Measurements from ENCODE around the gene ST8SIA3. TPM values are rescaled to one million over a fixed set of nuclear protein-coding genes. Genes with fewer than 3 reads are reported as not detected.

ST8SIA3 gene
- total and polyA plus RNA-seq, 2 experiments from 2014 or later, result not detected

GRCh38 chr18:57331718-57332117, 20.6 kb upstream of the ST8SIA3 start:
- TF ChIP-seq EZH2phosphoT487 (IDR thresholded peaks at IDR 0.05; ENCODE audit: insufficient read depth, low read depth) (no peak), EZH2 (IDR thresholded peaks at IDR 0.05; ENCODE audit: insufficient read depth, poor library complexity, severe bottlenecking) (no peak)
- H3F3A ChIP-seq (ENCODE audit: insufficient read depth), result no peaks in the 10 kb centered on the region
- H4K20me1 ChIP-seq (ENCODE audit: insufficient read depth), result no peaks in the 10 kb centered on the region
- H3K9ac ChIP-seq, result no peak overlapping the region
- no peaks in the 10 kb centered on the region for H3K9me3 ChIP-seq (ENCODE audit: low read depth)
- no peaks in the 10 kb centered on the region for H3K79me2 ChIP-seq (ENCODE audit: insufficient read depth)
- H3K36me3 ChIP-seq (ENCODE audit: low read depth), result no peaks in the 10 kb centered on the region
- no peaks in the 10 kb centered on the region for H3K9me2 ChIP-seq (ENCODE audit: insufficient read depth)
- 59 to 69% methylated on average over 2 of the region's 2 CpGs for WGBS, 2 experiments (ENCODE audit: low coverage in 1 of 2, low lambda C conversion rate in 2 of 2, missing lambda C conversion rate in 2 of 2)
- no peak overlapping the region for H3K4me3 ChIP-seq
- H3K4me1 ChIP-seq (ENCODE audit: insufficient read depth), result no peaks in the 10 kb centered on the region
- no peak overlapping the region for H2AFZ ChIP-seq
- in situ Hi-C loops (cut with MboI), result no loop called here
- H3K27me3 ChIP-seq (replicated peaks; ENCODE audit: insufficient read depth), result 0 out of 2 replicates have a peak, but pooled peaks cover 4% of the 10 kb centered on the region
- no peak overlapping the region for H3K27ac ChIP-seq
- DNase-seq, result no peak
- H3K4me2 ChIP-seq (ENCODE audit: unreplicated experiment), result no peak overlapping the region

- Histone ChIP-seq H2AFZ (no peak overlapping the region), H3K4me3 (no peak overlapping the region), H3K9me3 (ENCODE audit: low read depth) (no peaks in the 10 kb centered on the region), H3K9ac (no peak overlapping the region), H3F3A (ENCODE audit: insufficient read depth) (no peaks in the 10 kb centered on the region), H3K36me3 (ENCODE audit: low read depth) (no peaks in the 10 kb centered on the region), H3K27me3 (replicated peaks; ENCODE audit: insufficient read depth) (0 out of 2 replicates have a peak, but pooled peaks cover 4% of the 10 kb centered on the region), H3K27ac (no peak overlapping the region), H4K20me1 (ENCODE audit: insufficient read depth) (no peaks in the 10 kb centered on the region), H3K4me1 (ENCODE audit: insufficient read depth) (no peaks in the 10 kb centered on the region), H3K9me2 (ENCODE audit: insufficient read depth) (no peaks in the 10 kb centered on the region), H3K79me2 (ENCODE audit: insufficient read depth) (no peaks in the 10 kb centered on the region), H3K4me2 (ENCODE audit: unreplicated experiment) (no peak overlapping the region)
- 8 to 11% methylated on average over 5 of the region's 5 CpGs for WGBS, 2 experiments (ENCODE audit: low coverage in 1 of 2, low lambda C conversion rate in 2 of 2, missing lambda C conversion rate in 2 of 2)
- no peak for DNase-seq
- in situ Hi-C loops (cut with MboI), result no loop called here
- no peak for TF ChIP-seq EZH2phosphoT487 (IDR thresholded peaks at IDR 0.05; ENCODE audit: insufficient read depth, low read depth)
- no peak for TF ChIP-seq EZH2 (IDR thresholded peaks at IDR 0.05; ENCODE audit: insufficient read depth, poor library complexity, severe bottlenecking)
Observed at GRCh38 chr18:57333940-57334339, 18.4 kb upstream of the ST8SIA3 start.

- H3K4me1 ChIP-seq (ENCODE audit: insufficient read depth), result no peaks in the 10 kb centered on the region
- H4K20me1 ChIP-seq (ENCODE audit: insufficient read depth), result no peaks in the 10 kb centered on the region
- no peaks in the 10 kb centered on the region for H3K9me2 ChIP-seq (ENCODE audit: insufficient read depth)
- H3K4me2 ChIP-seq (ENCODE audit: unreplicated experiment), result no peak overlapping the region
- 0 out of 2 replicates have a peak, but pooled peaks cover 4% of the 10 kb centered on the region for H3K27me3 ChIP-seq (replicated peaks; ENCODE audit: insufficient read depth)
- DNase-seq, result no peak
- H3K9ac ChIP-seq, result no peak overlapping the region
- TF ChIP-seq EZH2 (IDR thresholded peaks at IDR 0.05; ENCODE audit: insufficient read depth, poor library complexity, severe bottlenecking), result no peak
- TF ChIP-seq EZH2phosphoT487 (IDR thresholded peaks at IDR 0.05; ENCODE audit: insufficient read depth, low read depth), result no peak
- H3F3A ChIP-seq (ENCODE audit: insufficient read depth), result no peaks in the 10 kb centered on the region
- no peak overlapping the region for H3K27ac ChIP-seq
- in situ Hi-C loops (cut with MboI), result no loop called here
- H3K36me3 ChIP-seq (ENCODE audit: low read depth), result no peaks in the 10 kb centered on the region
- no peak overlapping the region for H3K4me3 ChIP-seq
- H2AFZ ChIP-seq, result no peak overlapping the region
- 30 to 32% methylated on average over 6 of the region's 6 CpGs for WGBS, 2 experiments (ENCODE audit: low coverage in 1 of 2, low lambda C conversion rate in 2 of 2, missing lambda C conversion rate in 2 of 2)
- H3K79me2 ChIP-seq (ENCODE audit: insufficient read depth), result no peaks in the 10 kb centered on the region
- no peaks in the 10 kb centered on the region for H3K9me3 ChIP-seq (ENCODE audit: low read depth)
Observed at GRCh38 chr18:57334383-57334782, 18.0 kb upstream of the ST8SIA3 start.

- Histone ChIP-seq H4K20me1 (ENCODE audit: insufficient read depth) (no peaks in the 10 kb centered on the region), H3K36me3 (ENCODE audit: low read depth) (no peaks in the 10 kb centered on the region), H3K9me2 (ENCODE audit: insufficient read depth) (no peaks in the 10 kb centered on the region), H3K4me2 (ENCODE audit: unreplicated experiment) (no peak overlapping the region), H3K4me3 (no peak overlapping the region), H3K9me3 (ENCODE audit: low read depth) (no peaks in the 10 kb centered on the region), H3K9ac (no peak overlapping the region), H3K27ac (no peak overlapping the region), H3F3A (ENCODE audit: insufficient read depth) (no peaks in the 10 kb centered on the region), H2AFZ (no peak overlapping the region), H3K79me2 (ENCODE audit: insufficient read depth) (no peaks in the 10 kb centered on the region), H3K4me1 (ENCODE audit: insufficient read depth) (no peaks in the 10 kb centered on the region), H3K27me3 (replicated peaks; ENCODE audit: insufficient read depth) (0 out of 2 replicates have a peak, but pooled peaks cover 4% of the 10 kb centered on the region)
- in situ Hi-C loops (cut with MboI), result no loop called here
- no peak for TF ChIP-seq EZH2 (IDR thresholded peaks at IDR 0.05; ENCODE audit: insufficient read depth, poor library complexity, severe bottlenecking)
- no peak for TF ChIP-seq EZH2phosphoT487 (IDR thresholded peaks at IDR 0.05; ENCODE audit: insufficient read depth, low read depth)
- 8% methylated on average over 2 of the region's 2 CpGs for WGBS, 2 experiments (ENCODE audit: low coverage in 1 of 2, low lambda C conversion rate in 2 of 2, missing lambda C conversion rate in 2 of 2)
- no peak for DNase-seq
Observed at GRCh38 chr18:57336343-57336742, 16.0 kb upstream of the ST8SIA3 start.

- TF ChIP-seq EZH2 (IDR thresholded peaks at IDR 0.05; ENCODE audit: insufficient read depth, poor library complexity, severe bottlenecking), result no peak
- TF ChIP-seq EZH2phosphoT487 (IDR thresholded peaks at IDR 0.05; ENCODE audit: insufficient read depth, low read depth), result no peak
- Histone ChIP-seq H2AFZ (no peak overlapping the region), H3K27ac (no peak overlapping the region), H3K4me1 (ENCODE audit: insufficient read depth) (no peaks in the 10 kb centered on the region), H3K79me2 (ENCODE audit: insufficient read depth) (no peaks in the 10 kb centered on the region), H3K9ac (no peak overlapping the region), H3K27me3 (replicated peaks; ENCODE audit: insufficient read depth) (0 out of 2 replicates have a peak, but pooled peaks cover 4% of the 10 kb centered on the region), H3F3A (ENCODE audit: insufficient read depth) (no peaks in the 10 kb centered on the region), H4K20me1 (ENCODE audit: insufficient read depth) (no peaks in the 10 kb centered on the region), H3K36me3 (ENCODE audit: low read depth) (no peaks in the 10 kb centered on the region), H3K4me3 (no peak overlapping the region), H3K4me2 (ENCODE audit: unreplicated experiment) (no peak overlapping the region), H3K9me2 (ENCODE audit: insufficient read depth) (no peaks in the 10 kb centered on the region), H3K9me3 (ENCODE audit: low read depth) (no peaks in the 10 kb centered on the region)
- WGBS, 2 experiments (ENCODE audit: low coverage in 1 of 2, low lambda C conversion rate in 2 of 2, missing lambda C conversion rate in 2 of 2), result 32 to 41% methylated on average over 4 of the region's 4 CpGs
- in situ Hi-C loops (cut with MboI), result no loop called here
- DNase-seq, result no peak
Observed at GRCh38 chr18:57337890-57338289, 14.5 kb upstream of the ST8SIA3 start.

Data from GM23248 (cell line).